OCI-LY1 (cell line): ENCODE results near the gene CACNA1C.

Experiments used
- H2AFZ ChIP-seq: fragments of 200-600 bp; sonication (generic), shearing (Covaris generic); 2 replicates; pipeline ENCODE4 v1.6.0; 2014; ENCODE audit warnings: antibody characterized with exemption, mild to moderate bottlenecking, low read length
- H3F3A ChIP-seq: fragments of 200-600 bp; sonication (generic), shearing (Covaris generic); 2 replicates; pipeline ENCODE4 v1.6.0; 2014; ENCODE audit warnings: mild to moderate bottlenecking, antibody characterized with exemption, low read length, moderate library complexity; ENCODE audit not compliant: insufficient read depth
- H3K27ac ChIP-seq: fragments of 200-600 bp; sonication (generic); 2 replicates; pipeline ENCODE4 v1.5.1; 2014; ENCODE audit warnings: low read length, mixed run types, mild to moderate bottlenecking, low read depth; ENCODE audit not compliant: poor library complexity, severe bottlenecking
- H3K27me3 ChIP-seq: fragments of 200-600 bp; sonication (generic); 2 replicates; pipeline ENCODE4 v1.6.0; 2014; ENCODE audit warnings: antibody characterized with exemption, mild to moderate bottlenecking, low read length, moderate library complexity; ENCODE audit not compliant: insufficient read depth
- H3K36me3 ChIP-seq: fragments of 200-600 bp; sonication (generic); 2 replicates; pipeline ENCODE4 v1.6.1; 2014; ENCODE audit warnings: mild to moderate bottlenecking, antibody characterized with exemption, low read length, moderate library complexity, mixed read lengths; ENCODE audit not compliant: insufficient read depth
- H3K4me1 ChIP-seq: fragments of 200-600 bp; sonication (generic); 2 replicates; pipeline ENCODE4 v1.5.1; 2014; ENCODE audit warnings: mild to moderate bottlenecking, low read length, moderate library complexity; ENCODE audit not compliant: insufficient read depth, severe bottlenecking
- H3K4me2 ChIP-seq: fragments of 200-600 bp; sonication (generic), shearing (Covaris generic); 2 replicates; pipeline ENCODE4 v1.6.1; 2014; ENCODE audit warnings: low read length
- H3K4me3 ChIP-seq: fragments of 200-600 bp; sonication (generic); 2 replicates; pipeline ENCODE4 v1.5.1; 2014; ENCODE audit warnings: low read length, low read depth, mild to moderate bottlenecking, mixed read lengths; ENCODE audit not compliant: poor library complexity, severe bottlenecking
- H3K79me2 ChIP-seq: fragments of 200-600 bp; shearing (Covaris generic); 2 replicates; pipeline ENCODE4 v1.6.1; 2016; ENCODE audit warnings: mixed run types, low read length, mixed read lengths; ENCODE audit not compliant: insufficient read depth
- H3K9ac ChIP-seq: fragments of 200-600 bp; sonication (generic), shearing (Covaris generic); 2 replicates; pipeline ENCODE4 v1.6.1; 2014; ENCODE audit warnings: mild to moderate bottlenecking, low read length, mixed read lengths
- H3K9me2 ChIP-seq: fragments of 200-600 bp; sonication (generic), shearing (Covaris generic); 2 replicates; pipeline ENCODE4 v1.6.1; 2014; ENCODE audit warnings: low read depth, mild to moderate bottlenecking, low read length, mixed read lengths
- H3K9me3 ChIP-seq: fragments of 200-600 bp; shearing (Covaris generic); 2 replicates; pipeline ENCODE4 v1.6.1; 2014; ENCODE audit warnings: low read length, mixed read lengths
- H4K20me1 ChIP-seq: fragments of 200-600 bp; sonication (generic), shearing (Covaris generic); 2 replicates; pipeline ENCODE4 v1.6.0; 2016; ENCODE audit warnings: mild to moderate bottlenecking, low read length; ENCODE audit not compliant: insufficient read depth
- CTCF ChIP-seq: fragments of 200-600 bp; sonication (generic), shearing (Covaris generic); IDR thresholded peaks from 2 replicates; pipeline ENCODE4 v1.5.1; 2017; ENCODE audit warnings: mild to moderate bottlenecking, antibody characterized with exemption, low read length, moderate library complexity, mixed read lengths
- EZH2 ChIP-seq: fragments of 200-600 bp; sonication (generic), shearing (Covaris generic); IDR thresholded peaks from 2 replicates; pipeline ENCODE4 v1.8.0; 2017; ENCODE audit warnings: borderline replicate concordance, mixed run types, mild to moderate bottlenecking, antibody characterized with exemption, low read length, moderate library complexity, mixed read lengths

CACNA1C gene

GRCh38 chr12:2543801-2544200, 491.0 kb downstream of the CACNA1C start:
- Histone ChIP-seq H3K9me3 (no peaks in the 10 kb centered on the region), H3K9me2 (no peaks in the 10 kb centered on the region), H3K27ac (no peak overlapping the region), H3K4me2 (no peak overlapping the region), H3K4me1 (no peaks in the 10 kb centered on the region), H3F3A (no peaks in the 10 kb centered on the region), H3K27me3 (no peaks in the 10 kb centered on the region; the same call in 1 of the 2 replicates), H3K79me2 (no peaks in the 10 kb centered on the region), H4K20me1 (no peaks in the 10 kb centered on the region), H3K9ac (no peak overlapping the region), H3K4me3 (no peak overlapping the region), H3K36me3 (no peaks in the 10 kb centered on the region), H2AFZ (no peak overlapping the region)
- no peak for TF ChIP-seq EZH2
- no peak for TF ChIP-seq CTCF

GRCh38 chr12:2544230-2544629, 491.4 kb downstream of the CACNA1C start:
- no peaks in the 10 kb centered on the region for H3K79me2 ChIP-seq
- no peak overlapping the region for H3K9ac ChIP-seq
- no peaks in the 10 kb centered on the region for H3K36me3 ChIP-seq
- H3K4me3 ChIP-seq, result no peak overlapping the region
- no peak overlapping the region for H2AFZ ChIP-seq
- H3K27ac ChIP-seq, result no peak overlapping the region
- H3K27me3 ChIP-seq, result no peaks in the 10 kb centered on the region; the same call in 1 of the 2 replicates
- TF ChIP-seq CTCF (no peak), EZH2 (no peak)
- H3K4me1 ChIP-seq, result no peaks in the 10 kb centered on the region
- H3K9me3 ChIP-seq, result no peaks in the 10 kb centered on the region
- no peak overlapping the region for H3K4me2 ChIP-seq
- no peaks in the 10 kb centered on the region for H4K20me1 ChIP-seq
- H3K9me2 ChIP-seq, result no peaks in the 10 kb centered on the region
- H3F3A ChIP-seq, result no peaks in the 10 kb centered on the region

GRCh38 chr12:2547273-2548044, 494.7 kb downstream of the CACNA1C start:
- no peaks in the 10 kb centered on the region for H3K4me1 ChIP-seq
- no peak for TF ChIP-seq CTCF
- H3K4me3 ChIP-seq, result no peak overlapping the region
- no peaks in the 10 kb centered on the region for H4K20me1 ChIP-seq
- H2AFZ ChIP-seq, result no peak overlapping the region
- no peaks in the 10 kb centered on the region for H3K36me3 ChIP-seq
- no peaks in the 10 kb centered on the region for H3K79me2 ChIP-seq
- no peak overlapping the region for H3K9ac ChIP-seq
- no peaks in the 10 kb centered on the region; the same call in 1 of the 2 replicates for H3K27me3 ChIP-seq
- H3F3A ChIP-seq, result no peaks in the 10 kb centered on the region
- no peak overlapping the region for H3K4me2 ChIP-seq
- no peak overlapping the region for H3K27ac ChIP-seq
- H3K9me3 ChIP-seq, result no peaks in the 10 kb centered on the region
- no peaks in the 10 kb centered on the region for H3K9me2 ChIP-seq
